ENCODE results near the gene PSMD5.

Gene PSMD5

DNA sequence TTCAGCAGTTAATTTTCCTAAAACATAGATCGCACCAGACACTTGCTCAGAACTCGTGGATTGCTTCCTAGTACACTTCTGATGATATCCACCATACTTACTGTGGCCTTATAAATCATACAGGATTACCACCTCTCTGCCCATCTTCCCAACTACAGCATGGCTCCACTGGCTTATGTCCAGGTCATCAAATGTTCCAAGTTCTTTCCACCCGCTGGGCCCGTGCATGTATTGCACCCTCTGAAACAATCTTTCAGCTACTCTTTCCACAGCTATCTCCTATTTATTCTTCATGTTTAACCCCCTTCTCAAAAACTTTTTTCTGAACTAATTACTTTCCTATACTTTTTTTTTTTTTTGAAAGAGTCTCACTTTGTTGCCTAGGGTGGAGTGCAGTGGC, 68.0 kb downstream of the PSMD5 start:
- no peak overlapping the region for H2BK15ac ChIP-seq (ENCODE audit: low read depth, poor library complexity, severe bottlenecking)
- no peak overlapping the region for H2BK12ac ChIP-seq (ENCODE audit: low read length in 2 of 2)
- no peaks in the 10 kb centered on the region for H3K9me3 ChIP-seq (ENCODE audit: control insufficient read depth, low read length)
- no peak overlapping the region for H4K91ac ChIP-seq (ENCODE audit: low read length)
- DNase-seq, result no peak
- H3K23ac ChIP-seq (ENCODE audit: low read length in 2 of 2), result no peak overlapping the region
- no peak overlapping the region for H3K4me2 ChIP-seq (ENCODE audit: low read length, poor library complexity, severe bottlenecking)
- H3K4ac ChIP-seq (ENCODE audit: low read depth in 1 of 2, low read length in 2 of 2), result no peak overlapping the region
- H2AFZ ChIP-seq (ENCODE audit: low read depth, low read length), result no peak overlapping the region
- no peak overlapping the region for H2AK5ac ChIP-seq (ENCODE audit: low read length, severe bottlenecking)
- H3K14ac ChIP-seq (ENCODE audit: low read length in 2 of 2), result no peak overlapping the region
- H3K18ac ChIP-seq (ENCODE audit: low read depth in 1 of 2, low read length in 2 of 2), result no peak overlapping the region
- peaks cover 21% of the 10 kb centered on the region for H3K79me1 ChIP-seq (replicated peaks; ENCODE audit: low read length, poor library complexity, severe bottlenecking)
- no peak overlapping the region for H3K9ac ChIP-seq (ENCODE audit: low read length)
- H4K8ac ChIP-seq (ENCODE audit: low read length), result no peak overlapping the region
- no peak overlapping the region for H2BK5ac ChIP-seq (ENCODE audit: low read depth, low read length, poor library complexity, severe bottlenecking)
- H3K4me3 ChIP-seq (ENCODE audit: insufficient read depth in 1 of 2, low read depth in 1 of 2, low read length in 2 of 2), result no peak overlapping the region
- H3K36me3 ChIP-seq (ENCODE audit: control insufficient read depth in 1 of 2, insufficient read depth in 2 of 2, low read depth in 1 of 2, low read length in 2 of 2), result peaks cover 18 to 85% of the 10 kb centered on the region in 2 experiments
- H3K4me1 ChIP-seq (ENCODE audit: control insufficient read depth, insufficient read depth, low read depth, low read length), result no peaks in the 10 kb centered on the region
- WGBS, result 98% methylated on average over 4 of the region's 4 CpGs
- H3K27ac ChIP-seq (ENCODE audit: low read length, poor library complexity, severe bottlenecking), result no peak overlapping the region
- no peaks in the 10 kb centered on the region for H3K27me3 ChIP-seq (ENCODE audit: control insufficient read depth in 1 of 2, insufficient read depth in 1 of 2, low read length in 2 of 2)
- no peak overlapping the region for H2BK120ac ChIP-seq (ENCODE audit: low read depth, low read length)

DNA sequence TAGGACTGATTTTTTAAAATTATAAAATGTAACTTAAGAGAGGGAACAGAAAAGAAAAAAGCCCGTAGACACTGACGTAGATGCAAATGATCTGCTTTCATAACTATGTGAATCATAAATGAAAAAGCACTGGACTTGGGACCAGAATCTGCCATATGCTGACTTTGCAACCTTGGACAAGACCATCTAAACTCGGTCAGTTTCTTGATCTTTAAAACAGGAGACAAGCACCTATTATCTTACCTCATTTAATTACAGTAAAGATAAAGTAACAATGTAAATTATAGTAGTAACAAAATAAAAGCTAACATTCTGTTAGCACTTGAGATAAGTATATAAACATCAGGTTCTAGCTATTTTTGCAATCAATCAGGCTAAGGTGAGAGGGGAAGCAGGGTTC, 69.5 kb downstream of the PSMD5 start:
- no peak overlapping the region for H3K4me2 ChIP-seq (ENCODE audit: low read length, poor library complexity, severe bottlenecking)
- no peak overlapping the region for H3K23ac ChIP-seq (ENCODE audit: low read length in 2 of 2)
- H2AFZ ChIP-seq (ENCODE audit: low read depth, low read length), result no peak overlapping the region
- H3K27ac ChIP-seq (ENCODE audit: low read length, poor library complexity, severe bottlenecking), result no peak overlapping the region
- no peaks in the 10 kb centered on the region for H3K9me3 ChIP-seq (ENCODE audit: control insufficient read depth, low read length)
- 100% methylated on average over 2 of the region's 3 CpGs for WGBS
- H2BK120ac ChIP-seq (ENCODE audit: low read depth, low read length), result no peak overlapping the region
- H2BK12ac ChIP-seq (ENCODE audit: low read length in 2 of 2), result no peak overlapping the region
- H2BK5ac ChIP-seq (ENCODE audit: low read depth, low read length, poor library complexity, severe bottlenecking), result no peak overlapping the region
- no peak overlapping the region for H3K4me3 ChIP-seq (ENCODE audit: insufficient read depth in 1 of 2, low read depth in 1 of 2, low read length in 2 of 2)
- H3K18ac ChIP-seq (ENCODE audit: low read depth in 1 of 2, low read length in 2 of 2), result no peak overlapping the region
- no peak overlapping the region for H2AK5ac ChIP-seq (ENCODE audit: low read length, severe bottlenecking)
- no peak overlapping the region for H2BK15ac ChIP-seq (ENCODE audit: low read depth, poor library complexity, severe bottlenecking)
- H3K27me3 ChIP-seq (ENCODE audit: control insufficient read depth in 1 of 2, insufficient read depth in 1 of 2, low read length in 2 of 2), result no peaks in the 10 kb centered on the region
- peaks cover 15 to 85% of the 10 kb centered on the region in 2 experiments for H3K36me3 ChIP-seq (ENCODE audit: control insufficient read depth in 1 of 2, insufficient read depth in 2 of 2, low read depth in 1 of 2, low read length in 2 of 2)
- H4K91ac ChIP-seq (ENCODE audit: low read length), result no peak overlapping the region
- no peaks in the 10 kb centered on the region for H3K4me1 ChIP-seq (ENCODE audit: control insufficient read depth, insufficient read depth, low read depth, low read length)
- H3K9ac ChIP-seq (ENCODE audit: low read length), result no peak overlapping the region
- peaks cover 21% of the 10 kb centered on the region for H3K79me1 ChIP-seq (replicated peaks; ENCODE audit: low read length, poor library complexity, severe bottlenecking)
- H3K14ac ChIP-seq (ENCODE audit: low read length in 2 of 2), result no peak overlapping the region
- no peak overlapping the region for H3K4ac ChIP-seq (ENCODE audit: low read depth in 1 of 2, low read length in 2 of 2)
- H4K8ac ChIP-seq (ENCODE audit: low read length), result no peak overlapping the region
- DNase-seq, result no peak

DNA sequence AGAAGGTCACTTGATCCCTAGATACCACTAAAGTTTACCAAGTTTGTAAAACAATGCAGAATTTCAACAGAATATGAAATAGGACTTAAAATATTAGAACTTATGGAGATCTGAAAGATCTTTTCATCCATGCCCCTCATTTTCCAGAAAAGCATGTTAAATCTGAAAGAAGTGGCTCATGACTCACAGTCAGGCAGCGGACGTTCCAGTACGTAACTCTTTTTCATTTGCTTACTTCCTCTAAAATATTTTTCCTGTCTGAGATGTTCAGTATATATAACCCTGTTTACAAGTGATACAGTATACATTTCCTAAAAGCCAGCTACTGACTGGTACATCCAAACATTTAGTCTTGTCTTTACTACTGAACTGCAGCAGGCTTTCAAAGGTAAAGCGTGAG, 71.8 kb downstream of the PSMD5 start:
- Histone ChIP-seq H4K8ac (ENCODE audit: low read length) (no peak overlapping the region), H3K4ac (ENCODE audit: low read depth in 1 of 2, low read length in 2 of 2) (no peak overlapping the region), H2BK12ac (ENCODE audit: low read length in 2 of 2) (no peak overlapping the region), H3K18ac (ENCODE audit: low read depth in 1 of 2, low read length in 2 of 2) (no peak overlapping the region), H3K36me3 (ENCODE audit: control insufficient read depth in 1 of 2, insufficient read depth in 2 of 2, low read depth in 1 of 2, low read length in 2 of 2) (peaks cover 16 to 82% of the 10 kb centered on the region in 2 experiments), H3K23ac (ENCODE audit: low read length in 2 of 2) (no peak overlapping the region), H2AK5ac (ENCODE audit: low read length, severe bottlenecking) (no peak overlapping the region), H2BK5ac (ENCODE audit: low read depth, low read length, poor library complexity, severe bottlenecking) (no peak overlapping the region), H2BK15ac (ENCODE audit: low read depth, poor library complexity, severe bottlenecking) (no peak overlapping the region), H3K14ac (ENCODE audit: low read length in 2 of 2) (no peak overlapping the region), H3K27ac (ENCODE audit: low read length, poor library complexity, severe bottlenecking) (no peak overlapping the region), H3K9me3 (ENCODE audit: control insufficient read depth, low read length) (no peaks in the 10 kb centered on the region), H2AFZ (ENCODE audit: low read depth, low read length) (no peak overlapping the region), H4K91ac (ENCODE audit: low read length) (no peak overlapping the region), H3K79me1 (replicated peaks; ENCODE audit: low read length, poor library complexity, severe bottlenecking) (peaks cover 23% of the 10 kb centered on the region), H2BK120ac (ENCODE audit: low read depth, low read length) (no peak overlapping the region), H3K27me3 (ENCODE audit: control insufficient read depth in 1 of 2, insufficient read depth in 1 of 2, low read length in 2 of 2) (no peaks in the 10 kb centered on the region), H3K4me2 (ENCODE audit: low read length, poor library complexity, severe bottlenecking) (no peak overlapping the region), H3K4me1 (ENCODE audit: control insufficient read depth, insufficient read depth, low read depth, low read length) (no peaks in the 10 kb centered on the region), H3K9ac (ENCODE audit: low read length) (no peak overlapping the region), H3K4me3 (ENCODE audit: insufficient read depth in 1 of 2, low read depth in 1 of 2, low read length in 2 of 2) (no peak overlapping the region)
- DNase-seq, result no peak
- WGBS, result 100% methylated on average over 2 of the region's 4 CpGs

GRCh38 chr9:120768886-120769285, 73.8 kb downstream of the PSMD5 start:
- Histone ChIP-seq H2AK5ac (ENCODE audit: low read length, severe bottlenecking) (no peak overlapping the region), H3K14ac (ENCODE audit: low read length in 2 of 2) (no peak overlapping the region), H2BK15ac (ENCODE audit: low read depth, poor library complexity, severe bottlenecking) (no peak overlapping the region), H3K9me3 (ENCODE audit: control insufficient read depth, low read length) (no peaks in the 10 kb centered on the region), H4K91ac (ENCODE audit: low read length) (no peak overlapping the region), H3K79me1 (replicated peaks; ENCODE audit: low read length, poor library complexity, severe bottlenecking) (peaks cover 22% of the 10 kb centered on the region), H2AFZ (ENCODE audit: low read depth, low read length) (no peak overlapping the region), H2BK12ac (ENCODE audit: low read length in 2 of 2) (no peak overlapping the region), H3K4me2 (ENCODE audit: low read length, poor library complexity, severe bottlenecking) (no peak overlapping the region), H3K18ac (ENCODE audit: low read depth in 1 of 2, low read length in 2 of 2) (no peak overlapping the region), H4K8ac (ENCODE audit: low read length) (no peak overlapping the region), H3K36me3 (ENCODE audit: control insufficient read depth in 1 of 2, insufficient read depth in 2 of 2, low read depth in 1 of 2, low read length in 2 of 2) (peaks cover 13 to 79% of the 10 kb centered on the region in 2 experiments), H3K4me1 (ENCODE audit: control insufficient read depth, insufficient read depth, low read depth, low read length) (no peaks in the 10 kb centered on the region), H2BK5ac (ENCODE audit: low read depth, low read length, poor library complexity, severe bottlenecking) (no peak overlapping the region), H3K27ac (ENCODE audit: low read length, poor library complexity, severe bottlenecking) (no peak overlapping the region), H3K4ac (ENCODE audit: low read depth in 1 of 2, low read length in 2 of 2) (no peak overlapping the region), H3K27me3 (ENCODE audit: control insufficient read depth in 1 of 2, insufficient read depth in 1 of 2, low read length in 2 of 2) (no peaks in the 10 kb centered on the region), H3K23ac (ENCODE audit: low read length in 2 of 2) (no peak overlapping the region), H3K9ac (ENCODE audit: low read length) (no peak overlapping the region), H3K4me3 (ENCODE audit: insufficient read depth in 1 of 2, low read depth in 1 of 2, low read length in 2 of 2) (no peak overlapping the region), H2BK120ac (ENCODE audit: low read depth, low read length) (no peak overlapping the region)
- no peak for DNase-seq
- 100% methylated on average over 1 of the region's 1 CpG for WGBS

Data from mesenchymal stem cell (in vitro differentiated cells and primary cell).